GM19099 (cell line): Measurements from ENCODE around the gene HSD17B1.

Experiments
- POLR2A ChIP-seq: IDR thresholded peaks from 3 replicates; pipeline ENCODE4 v1.6.1; 2011; ENCODE audit warnings: low read depth; ENCODE audit not compliant: insufficient read length; ENCODE audit errors: extremely low read depth

The HSD17B1 gene

GRCh38 chr17:42591411-42591810 is 38.7 kb downstream of the HSD17B1 start:
- no peak for TF ChIP-seq POLR2A

GRCh38 chr17:42596386-42596785 is 43.7 kb downstream of the HSD17B1 start:
- no peak for TF ChIP-seq POLR2A

- no peak for TF ChIP-seq POLR2A
These were observed 46.2 kb downstream of the HSD17B1 start for GRCh38 chr17:42598905-42599304.

- no peak for TF ChIP-seq POLR2A
These were observed 50.6 kb downstream of the HSD17B1 start for GRCh38 chr17:42603318-42603717.
